Globus pallidus (tissue), 1 donor: Measurements from ENCODE around the gene CDH4.

Experiments used
- DNase-seq: peaks from one replicate; pipeline ENCODE4 v3.0.0-alpha.2; 2015; ENCODE audit warnings: low spot score

Gene CDH4

DNA sequence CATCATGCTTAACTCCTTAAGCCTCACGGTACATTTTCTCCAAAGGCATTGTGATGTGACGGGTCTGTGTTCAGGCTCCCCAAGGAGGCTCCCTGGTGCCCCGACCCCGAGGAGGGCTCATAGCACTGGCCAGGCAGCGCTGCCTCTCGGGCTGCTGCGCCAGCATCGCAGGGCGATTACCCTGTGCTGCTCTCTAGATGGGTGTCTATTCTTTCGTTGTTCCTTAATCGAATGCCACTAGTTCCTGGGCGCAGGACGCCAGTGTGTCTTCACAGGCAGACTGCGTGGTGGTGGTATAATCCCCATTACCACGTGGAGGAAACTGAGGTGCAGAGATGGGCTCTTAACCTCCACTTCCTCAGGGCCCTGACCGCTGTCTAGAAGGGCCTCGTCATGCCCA, 267.4 kb downstream of the CDH4 start:
- no peak for DNase-seq

DNA sequence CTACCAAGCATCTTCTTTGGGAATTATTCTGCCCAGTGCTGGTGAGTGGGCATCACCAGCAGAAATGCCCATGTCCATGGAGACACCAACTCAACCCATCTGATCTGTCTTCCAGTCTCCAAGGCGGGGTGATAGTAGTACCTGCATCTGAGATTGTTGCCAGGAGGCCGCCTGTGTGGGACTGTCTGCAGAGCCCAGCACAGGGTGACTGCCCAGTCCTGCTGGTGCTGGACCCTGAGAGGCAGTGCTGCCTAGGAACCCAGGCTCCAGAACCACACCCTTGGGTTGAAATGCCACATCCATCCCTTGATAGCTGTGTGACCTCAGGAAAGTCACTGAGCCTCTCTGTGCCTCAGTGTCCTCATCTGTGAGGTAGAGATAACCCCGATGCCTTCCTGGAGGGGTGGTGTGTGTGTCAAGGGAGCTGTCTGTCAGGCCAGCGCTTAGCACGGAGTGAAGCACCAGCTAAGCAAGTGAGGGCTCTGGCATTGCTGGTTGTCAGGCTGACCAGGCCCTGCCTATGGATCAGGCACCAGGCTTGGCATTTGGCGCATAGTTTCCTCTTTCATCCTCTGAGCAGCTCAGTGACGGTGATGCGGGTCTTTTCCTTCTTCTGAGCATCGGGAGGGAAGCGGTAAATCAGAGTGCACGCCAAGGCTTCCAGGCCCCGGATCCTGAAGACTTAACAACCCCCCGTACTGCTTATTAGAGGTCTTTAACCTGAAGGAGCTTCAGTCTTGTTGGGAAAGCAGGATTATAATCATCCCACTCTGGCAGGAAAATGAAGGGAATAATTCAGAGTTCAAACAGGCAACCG, 268.2 kb downstream of the CDH4 start:
- DNase-seq = no peak

DNA sequence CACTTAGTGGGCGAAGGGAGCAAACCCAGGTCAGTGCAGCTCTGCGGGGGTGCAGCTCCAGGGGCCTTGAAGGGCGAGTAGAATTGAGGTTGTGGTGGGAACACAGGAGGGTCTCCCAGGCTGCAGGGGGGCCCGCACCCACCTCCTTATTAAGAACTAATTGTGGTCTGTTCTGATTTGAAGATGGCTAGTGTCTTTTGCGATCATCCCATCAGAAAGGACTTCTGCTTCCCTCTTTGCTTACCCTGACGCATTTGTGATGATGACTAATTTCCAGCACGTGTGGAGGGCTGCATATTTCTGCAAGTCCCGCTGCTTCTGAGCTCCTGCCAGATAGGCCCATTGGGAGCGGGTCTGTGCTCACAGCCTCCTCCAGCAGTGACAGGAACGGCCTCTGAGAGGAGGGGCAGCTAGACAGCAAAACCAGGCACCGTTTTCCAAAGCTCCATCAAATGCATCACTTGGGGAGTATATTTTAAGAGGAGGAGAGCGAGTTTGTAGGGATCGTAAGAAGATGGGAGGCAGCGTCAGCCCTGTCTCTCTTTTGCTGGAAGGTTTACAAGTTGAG, 268.9 kb downstream of the CDH4 start:
- no peak for DNase-seq

DNA sequence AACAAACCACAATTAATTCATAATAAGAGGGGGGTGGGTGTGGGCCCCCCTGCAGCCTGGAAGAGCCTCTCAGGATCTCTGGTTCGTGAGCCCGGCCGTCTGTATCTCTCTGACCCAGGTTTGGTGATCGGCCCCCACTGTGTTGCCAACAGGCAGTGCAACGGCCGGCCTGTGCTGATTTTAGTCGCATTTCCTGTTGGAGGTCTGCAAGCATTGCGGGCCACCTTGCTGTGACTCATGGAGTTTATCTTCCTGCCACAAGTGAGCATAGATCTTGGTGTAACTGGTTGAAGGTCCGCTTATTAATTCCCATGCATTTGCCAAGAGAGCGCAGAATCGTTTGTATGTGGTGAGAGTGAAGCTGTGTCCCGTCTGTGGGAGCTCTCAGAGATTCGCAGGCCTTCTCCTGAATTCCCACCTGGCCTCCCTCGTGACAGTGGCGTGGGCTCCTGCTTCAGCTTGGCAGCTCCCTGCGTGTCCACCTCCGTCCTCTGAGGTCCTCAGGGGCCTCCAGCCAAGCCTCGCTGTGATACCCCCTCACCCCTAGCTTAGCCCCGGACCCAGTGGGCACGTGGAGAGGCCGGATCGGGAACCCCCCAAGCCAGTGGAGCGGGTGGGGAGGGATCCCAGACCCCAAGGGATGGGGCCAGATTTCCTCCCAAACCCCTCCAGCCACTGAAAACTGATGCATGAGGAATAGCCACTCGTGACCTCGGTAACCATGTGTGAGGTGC, 269.8 kb downstream of the CDH4 start:
- DNase-seq = no peak

DNA sequence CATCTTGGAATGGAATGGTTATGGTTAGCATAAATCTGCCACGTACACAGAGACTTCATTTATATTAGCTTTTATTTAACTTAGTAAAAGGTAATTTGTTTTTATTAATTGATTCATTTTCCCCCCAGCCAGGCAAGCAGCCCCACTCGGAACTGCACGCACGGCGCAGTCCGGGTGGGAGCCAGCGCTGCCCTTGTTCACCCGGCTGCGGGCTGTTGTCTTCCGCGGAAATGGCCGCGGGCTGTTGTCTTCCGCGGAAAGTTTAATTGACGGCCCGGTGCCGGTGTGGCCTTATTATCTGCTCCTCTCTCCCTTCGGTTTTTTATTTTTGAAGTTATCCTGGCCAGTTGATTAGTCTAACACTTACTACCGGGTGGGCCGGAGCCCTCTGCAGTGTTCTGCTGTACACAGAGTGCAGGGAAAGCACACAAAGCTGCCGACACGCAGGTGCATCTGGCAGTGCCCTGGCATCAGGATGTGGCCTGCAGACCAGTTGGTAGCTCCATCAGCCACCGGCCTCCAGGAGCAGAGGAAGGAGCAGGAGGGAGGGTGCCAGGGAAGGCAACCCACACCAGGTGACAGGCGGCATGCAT, 270.5 kb downstream of the CDH4 start:
- no peak for DNase-seq

DNA sequence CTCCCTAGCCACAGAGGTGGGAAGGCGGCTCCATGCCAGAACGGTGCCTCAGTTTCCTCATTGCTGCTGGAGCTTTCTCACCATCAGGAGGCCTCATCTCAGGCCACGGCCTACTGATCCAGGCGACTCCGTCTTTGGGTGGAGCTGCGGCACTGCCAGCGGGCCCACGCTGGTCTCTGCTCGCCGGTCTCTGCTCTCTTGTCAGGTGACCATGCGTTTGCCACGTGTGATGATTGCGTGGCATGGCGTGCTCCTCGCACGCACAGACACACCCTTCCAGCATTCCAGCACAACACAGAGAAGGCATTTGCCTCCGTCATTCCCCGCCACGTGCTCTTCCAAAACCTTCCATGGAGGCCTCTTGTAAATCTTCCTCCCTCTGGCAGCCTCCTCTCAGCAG, 271.1 kb downstream of the CDH4 start:
- no peak for DNase-seq

DNA sequence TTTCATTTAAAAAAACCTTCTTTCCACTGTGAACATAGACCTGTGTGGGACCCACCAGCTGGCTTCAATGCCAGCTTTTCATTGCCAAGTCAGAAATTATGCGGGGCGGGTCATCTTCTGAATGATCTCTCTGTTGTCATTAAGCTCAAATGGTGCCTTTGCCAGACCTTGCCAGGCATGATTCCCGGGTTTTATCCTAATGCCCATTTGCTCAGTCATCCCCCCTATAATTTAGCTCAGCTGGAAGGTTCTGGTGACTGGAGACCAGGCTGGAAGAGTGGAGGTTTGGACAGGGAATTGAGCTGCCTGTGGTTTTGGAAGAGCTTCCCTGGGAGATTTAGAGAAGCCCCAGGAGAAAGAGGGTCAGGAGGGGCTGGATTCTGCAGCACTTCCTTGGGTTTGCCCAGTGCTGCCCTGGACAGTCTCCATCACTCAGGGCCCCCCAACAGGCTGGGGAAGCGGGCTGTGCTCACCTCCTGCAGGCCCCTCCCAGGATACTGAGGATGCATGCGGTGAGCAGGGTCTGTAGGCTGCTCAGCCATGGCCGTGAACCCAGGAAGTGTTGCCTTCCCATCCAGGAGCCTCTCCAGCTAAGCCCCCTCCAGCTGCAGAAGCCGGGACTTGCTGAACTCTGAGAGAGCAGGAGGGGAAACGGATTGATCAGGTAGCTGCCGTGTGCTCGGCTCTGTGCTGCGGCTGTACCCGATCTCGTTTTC, 273.0 kb downstream of the CDH4 start:
- DNase-seq = peak; percentile 33

DNA sequence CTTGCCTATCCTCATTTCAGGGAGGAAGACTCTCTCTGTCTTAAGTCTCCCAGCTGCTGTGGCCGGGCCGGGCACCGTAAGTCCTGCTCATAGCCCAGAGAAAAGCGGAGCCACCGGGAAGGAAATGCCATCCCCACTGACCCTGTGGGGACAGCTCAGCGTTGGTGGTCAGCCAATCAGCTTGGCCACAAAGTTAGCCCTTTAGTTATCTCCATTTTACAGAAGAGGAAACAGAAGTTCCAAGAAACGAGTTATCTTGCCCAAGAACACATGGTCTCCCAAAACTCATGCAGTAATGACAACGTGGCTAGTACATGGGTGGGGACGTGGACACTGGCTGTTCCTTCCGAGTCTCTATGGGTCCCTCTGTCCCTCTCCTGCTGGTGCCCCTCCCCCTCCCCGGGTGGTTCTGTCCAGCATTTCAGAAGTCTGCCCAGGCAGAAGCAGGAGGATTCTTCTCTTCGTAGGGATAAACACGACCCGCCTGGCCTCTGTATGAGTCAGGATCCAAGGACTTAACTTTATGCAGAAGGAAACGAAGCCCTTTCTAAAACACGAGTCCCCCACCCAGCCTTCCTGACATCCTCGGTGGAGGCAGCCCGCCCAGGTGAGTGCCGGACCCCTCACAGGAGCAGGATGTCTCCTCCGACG, 273.8 kb downstream of the CDH4 start:
- no peak for DNase-seq

DNA sequence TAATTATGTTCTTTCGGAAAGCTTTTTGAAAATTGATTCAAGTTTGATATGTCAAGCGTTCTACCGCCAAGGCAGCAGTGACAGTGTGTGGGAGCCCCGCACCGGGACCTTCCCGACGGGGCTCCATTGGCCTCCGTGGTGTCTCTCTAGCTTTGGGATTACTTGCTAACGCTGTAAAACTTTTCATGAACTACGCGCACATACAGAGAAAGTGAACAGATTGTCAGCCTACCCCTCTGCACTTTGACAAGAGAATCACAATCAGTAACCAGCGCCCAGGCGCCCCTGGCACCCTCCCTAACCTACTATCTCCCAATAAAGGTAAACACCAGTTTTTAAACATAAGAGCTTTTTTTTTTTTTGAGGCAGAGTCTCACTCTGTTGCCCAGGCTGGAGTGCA, 274.8 kb downstream of the CDH4 start:
- no peak for DNase-seq

DNA sequence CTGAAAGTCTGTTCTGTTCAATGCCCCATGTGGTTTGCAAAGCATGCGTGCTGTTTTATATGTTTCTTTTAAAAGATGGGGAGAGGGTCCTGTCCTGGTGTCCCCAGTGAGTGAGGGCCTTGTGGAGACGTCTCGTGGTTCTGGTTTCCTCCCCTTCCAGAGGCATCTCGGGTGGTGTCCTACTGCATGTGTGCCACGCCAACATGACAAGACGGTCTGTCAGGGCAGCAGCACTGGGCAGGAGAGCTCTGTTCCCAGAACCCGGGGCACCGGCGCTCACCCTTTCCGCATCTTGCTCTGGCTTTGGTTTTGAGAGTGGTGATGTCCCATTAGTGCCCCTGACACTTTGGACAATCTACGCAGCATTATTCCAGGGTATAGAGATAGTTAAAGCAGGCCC, 275.6 kb downstream of the CDH4 start:
- no peak for DNase-seq

DNA sequence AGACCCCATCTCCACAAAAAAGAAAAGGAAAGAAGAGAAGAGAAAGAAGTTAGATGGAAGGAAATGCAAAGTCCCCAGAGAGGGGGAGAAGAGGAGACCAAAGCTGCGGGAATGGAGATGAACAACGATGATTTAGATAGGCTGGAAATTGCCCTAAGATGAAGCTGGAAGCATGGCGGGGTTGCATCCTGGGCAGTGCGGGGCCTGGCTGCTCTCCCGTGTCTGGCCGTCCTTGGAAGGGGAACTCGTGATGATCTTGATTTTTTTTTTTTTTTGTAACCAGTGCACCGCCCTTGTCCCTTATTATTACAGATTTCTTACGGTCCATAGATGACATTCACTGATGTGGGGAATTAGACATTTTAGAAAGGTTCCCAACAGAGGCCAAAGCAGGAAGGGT, 276.5 kb downstream of the CDH4 start:
- no peak for DNase-seq

DNA sequence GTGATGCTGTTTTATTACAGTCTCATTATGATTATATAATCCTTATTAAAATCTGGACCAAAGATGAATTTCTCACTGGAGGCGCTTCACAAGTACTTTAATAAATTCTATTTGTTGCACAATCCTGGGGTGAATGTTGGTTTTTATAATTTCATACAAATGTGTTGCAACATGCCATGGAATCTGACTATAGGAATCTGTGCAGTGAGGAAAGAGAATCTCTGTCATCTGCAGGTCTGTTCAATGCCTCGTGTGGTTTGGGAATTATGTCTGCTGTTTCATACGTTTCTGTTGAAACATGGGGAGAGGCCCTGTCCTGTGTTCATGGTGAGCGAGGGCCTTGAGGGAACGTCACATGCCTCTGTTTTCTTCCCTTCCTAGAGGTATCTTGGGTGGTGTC, 277.3 kb downstream of the CDH4 start:
- no peak for DNase-seq

DNA sequence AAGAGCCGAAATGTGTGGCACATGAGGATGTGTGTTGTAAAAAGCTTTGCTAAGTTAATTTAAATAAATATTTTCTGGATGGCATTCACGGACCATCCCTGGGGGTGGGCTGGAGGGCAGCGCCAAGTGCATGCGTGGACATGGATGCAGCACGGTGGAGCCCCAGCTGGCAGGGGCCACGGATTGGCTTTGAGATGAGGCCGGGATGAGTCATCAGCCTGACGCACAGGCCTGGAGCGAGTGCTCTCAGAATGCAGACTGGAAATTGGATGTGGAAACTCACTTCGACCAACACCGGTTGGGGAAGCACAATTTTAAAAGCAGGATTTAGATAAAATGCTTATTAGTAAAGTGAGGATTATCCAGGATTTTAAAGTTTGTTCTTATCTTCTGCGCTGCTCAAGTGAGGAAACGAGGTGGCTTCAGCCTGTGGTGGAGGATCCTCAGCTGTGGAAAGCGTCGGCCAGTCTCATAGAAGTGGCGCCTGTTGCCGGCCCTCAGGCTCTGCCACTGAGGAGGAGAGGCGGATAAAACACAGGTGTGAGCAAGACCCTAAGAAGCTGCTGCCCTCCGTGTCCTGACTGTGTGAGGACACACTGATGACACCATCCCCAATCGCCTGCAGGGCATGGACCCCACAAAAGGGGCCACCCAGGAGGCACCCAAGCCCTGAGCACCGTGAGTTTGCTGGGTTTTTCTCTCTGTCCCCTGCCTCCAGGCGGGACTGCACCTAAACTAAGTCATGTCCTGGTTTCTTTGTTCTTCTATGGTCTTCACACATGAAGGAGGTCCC, 279.7 kb downstream of the CDH4 start:
- DNase-seq = no peak

DNA sequence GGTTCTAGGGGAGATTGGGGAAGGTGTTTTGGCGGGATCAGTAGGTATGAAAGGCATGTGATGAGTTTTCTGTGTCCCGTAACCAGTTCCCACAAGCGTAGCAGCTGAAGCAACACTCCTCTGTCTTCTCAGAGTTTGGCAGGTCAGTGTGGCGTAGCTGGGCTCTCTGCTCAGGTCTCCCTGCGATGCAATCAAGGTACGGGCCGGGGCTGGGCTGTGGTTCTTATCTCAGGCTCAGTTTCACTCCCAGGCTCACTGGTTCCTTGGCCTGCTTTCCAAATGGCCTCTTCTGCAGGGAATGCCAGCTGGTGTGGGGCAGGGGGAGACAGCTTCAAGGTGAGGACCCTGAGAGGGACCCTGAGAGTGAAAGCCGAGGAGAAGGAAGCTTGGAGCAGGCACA, 280.7 kb downstream of the CDH4 start:
- no peak for DNase-seq

DNA sequence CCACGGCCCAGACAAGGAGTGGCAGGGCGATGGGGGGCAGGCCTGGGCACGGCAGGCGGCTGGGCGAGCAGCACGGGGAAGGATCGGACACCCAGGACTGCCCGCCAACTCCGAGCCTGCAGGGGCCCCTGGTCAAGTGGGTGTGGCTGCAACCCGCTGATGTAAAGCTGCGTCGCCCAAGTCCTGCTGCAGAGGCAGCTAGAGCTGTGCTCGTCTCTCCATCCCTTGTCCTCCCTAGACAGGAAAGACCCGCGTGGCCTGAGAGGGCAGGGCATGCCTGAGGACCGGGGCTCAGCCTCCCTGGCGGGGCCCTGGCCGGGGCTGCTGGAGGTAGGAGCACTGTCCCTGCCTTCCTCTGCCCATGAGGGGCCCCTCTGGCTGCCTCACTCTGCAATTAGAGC, 281.2 kb downstream of the CDH4 start:
- no peak for DNase-seq

DNA sequence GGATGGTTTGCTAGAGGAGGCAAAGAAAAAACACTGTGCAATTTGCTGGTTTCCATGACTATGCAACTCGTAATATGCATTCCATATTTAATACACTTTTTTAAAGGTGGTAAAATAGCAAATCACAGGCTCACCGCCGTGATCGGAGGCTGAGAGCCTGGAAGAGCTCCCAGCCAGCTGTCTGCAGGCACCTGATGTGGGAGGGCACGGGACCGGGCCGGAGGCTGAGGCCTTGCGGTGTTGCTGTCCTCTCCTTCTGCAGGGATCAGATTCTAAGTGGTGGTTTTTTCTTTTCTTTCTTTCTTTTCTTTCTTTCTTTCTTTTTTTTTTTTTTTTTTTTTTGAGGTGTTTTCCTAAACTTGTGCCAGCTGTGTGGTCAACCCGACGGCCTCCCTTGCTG, 282.3 kb downstream of the CDH4 start:
- DNase-seq = no peak

DNA sequence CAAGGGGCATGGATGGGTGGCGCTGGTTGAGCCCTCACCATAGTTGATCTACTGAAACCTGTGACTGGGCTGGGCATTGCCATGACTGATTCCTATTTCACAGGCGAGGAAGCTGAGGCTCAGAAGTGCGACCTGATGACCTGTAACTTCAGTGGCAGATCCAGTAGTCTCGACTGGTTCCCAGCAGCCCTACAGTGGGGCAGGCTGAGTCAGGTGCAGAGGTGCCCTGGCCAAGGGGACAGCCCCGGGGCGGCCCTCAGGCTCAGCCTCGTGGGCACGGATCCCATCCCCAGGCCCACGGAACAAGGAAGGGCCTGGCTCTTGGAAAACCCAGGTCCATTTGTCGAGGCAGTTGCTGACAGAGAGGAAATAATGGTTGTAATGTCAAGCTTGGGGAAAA, 283.0 kb downstream of the CDH4 start:
- no peak for DNase-seq

DNA sequence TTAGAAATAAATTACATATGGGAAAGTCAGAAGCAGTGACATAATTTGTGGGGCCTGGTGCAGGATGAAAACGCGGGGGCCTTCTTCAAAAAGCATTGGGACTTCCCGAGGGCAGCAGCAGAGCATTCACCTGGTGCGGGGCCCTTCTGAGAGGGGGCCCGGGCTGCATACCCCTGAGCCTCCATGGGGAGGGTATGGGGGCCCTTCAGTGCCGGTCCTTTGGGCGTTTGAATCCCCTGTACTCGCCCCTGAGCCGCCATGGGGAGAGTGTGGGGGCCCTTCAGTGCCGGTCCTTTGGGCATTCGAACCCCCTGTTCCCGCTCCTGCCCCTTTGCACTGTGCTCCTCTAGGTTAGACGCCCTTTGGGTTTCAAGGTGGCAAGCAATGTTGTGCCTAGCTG, 283.5 kb downstream of the CDH4 start:
- DNase-seq = no peak

DNA sequence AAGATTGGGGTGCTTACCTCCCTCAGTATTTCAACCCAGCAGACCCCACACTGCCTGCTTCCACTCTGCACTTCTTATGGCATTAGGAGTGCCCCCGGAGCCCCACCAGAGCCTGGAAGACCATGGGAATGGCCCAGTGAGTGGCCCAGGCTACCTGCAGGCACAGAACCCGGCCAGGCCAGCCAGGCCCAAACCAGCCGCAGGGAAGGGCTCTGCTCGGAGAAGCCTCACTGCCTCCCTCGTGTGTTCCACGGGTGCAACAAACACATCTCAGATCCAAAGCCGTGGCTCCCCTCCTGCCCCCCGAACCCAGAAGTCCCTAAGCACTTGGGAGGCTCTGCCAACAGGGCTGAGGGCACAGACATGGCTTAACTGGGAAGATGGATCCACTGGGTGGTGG, 283.9 kb downstream of the CDH4 start:
- DNase-seq = no peak

DNA sequence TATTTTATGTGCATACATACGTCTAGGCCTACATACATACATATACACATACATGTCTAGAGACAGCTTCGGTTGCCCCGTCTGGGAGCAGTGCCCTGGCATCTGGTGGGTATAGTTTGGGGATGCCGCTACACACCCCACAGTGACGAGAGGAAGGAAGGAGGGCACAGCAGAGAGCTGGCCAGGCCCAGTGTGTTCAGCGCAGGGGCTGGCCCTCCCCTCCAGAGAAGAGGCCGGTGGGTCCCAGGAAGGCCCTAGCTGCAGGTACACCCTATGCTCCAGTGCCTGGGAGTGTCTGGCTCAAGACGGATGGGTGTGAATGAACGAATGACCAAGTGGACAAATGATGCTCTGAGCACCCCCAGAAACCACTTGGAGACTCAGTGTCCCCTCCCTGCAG, 284.6 kb downstream of the CDH4 start:
- DNase-seq = no peak
